22Rv1 (cell line): ENCODE measurements around the gene SLC1A7.

ENCODE experiments used
- CTCF ChIP-seq: fragments of 450-650 bp; IDR thresholded peaks from 2 replicates; pipeline ENCODE4 v1.5.1; 2017; ENCODE audit warnings: mild to moderate bottlenecking
- ZFX ChIP-seq: fragments of 450-650 bp; IDR thresholded peaks from 2 replicates; pipeline ENCODE4 v1.6.1; 2017; ENCODE audit warnings: antibody characterized with exemption, borderline replicate concordance

GRCh38 chr1:53087332-53088285 lies 54.8 kb downstream of the SLC1A7 start:
- TF ChIP-seq CTCF (no peak), ZFX (no peak)
